Prostate gland (tissue), 2 donors: ENCODE measurements around the gene COL25A1. TPM values are rescaled to one million over a fixed set of nuclear protein-coding genes. Genes with fewer than 3 reads are reported as not detected.

Source experiments
- DNase-seq: peaks from one replicate; pipeline ENCODE4 v3.0.0-alpha.2; 2019; ENCODE audit warnings: low spot score
- H3K27ac ChIP-seq, 2 donors: fragments of 200-600 bp; sonication (generic); 2 replicates each; pipeline ENCODE4 v1.5.1; 2017 to 2019
- H3K27me3 ChIP-seq: fragments of 200-600 bp; sonication (generic); replicated peaks from 2 replicates; pipeline ENCODE4 v1.5.1; 2019; ENCODE audit not compliant: insufficient read depth
- H3K36me3 ChIP-seq, 2 donors: fragments of 200-600 bp; sonication (generic); 1 replicate in 1 of 2; 2 replicates in 1 of 2; pipeline versions ENCODE4 v1.5.1 to v1.8.1; 2017 to 2019
- H3K4me1 ChIP-seq: fragments of 200-600 bp; sonication (generic); replicated peaks from 2 replicates; pipeline ENCODE4 v1.5.1; 2019
- H3K4me3 ChIP-seq, 2 donors: fragments of 200-600 bp; sonication (generic); 2 replicates each; pipeline ENCODE4 v1.5.1; 2017 to 2019
- H3K9me3 ChIP-seq: fragments of 200-600 bp; sonication (generic); 2 replicates; pipeline ENCODE4 v1.5.1; 2017
- POLR2A ChIP-seq: fragments of 450-650 bp; IDR thresholded peaks from one replicate; pipeline ENCODE4 v1.6.1; 2016; ENCODE audit warnings: antibody characterized with exemption, mild to moderate bottlenecking
- POLR2AphosphoS5 ChIP-seq: sonication (generic); formaldehyde crosslinking; IDR thresholded peaks from one replicate; pipeline ENCODE4 v1.6.1; 2017; ENCODE audit warnings: antibody characterized with exemption
- WGBS: methylation state at CpG from one replicate; pipeline ENCODE4 v1.1.5; 2018; 5-methylcytosine and 5-hydroxymethylcytosine counted together
- intact Hi-C: fragments of 100-400 bp; cut with DNase I; formaldehyde crosslinking; loops from one replicate; pipeline ENCODE4 v1.14.2; 2022
- total RNA-seq, 2 donors: library from RNA; depleted of rRNA; stranded (reverse); fragments of >200 nt; gene quantifications; one replicate each; pipeline ENCODE4 v1.1.0, GENCODE V29; 2016
- TF ChIP-seq, protein P1 (sequence below), 4 experiments: fragments of 200-600 bp in 2 of 4; fragments of 450-650 bp in 2 of 4; sonication (generic) in 2 of 4; IDR thresholded peaks; 1 replicate in 3 of 4; 2 replicates in 1 of 4; pipeline ENCODE4 v1.5.1; 2016 to 2019; ENCODE audit warnings: antibody characterized with exemption in 4 of 4, mild to moderate bottlenecking in 2 of 4, moderate library complexity in 2 of 4

The COL25A1 gene
- total RNA-seq, 2 donors from 2014 or later: 0.73 to 2.8 TPM

GRCh38 chr4:109067508-109068235 lies 234.8 kb downstream of the COL25A1 start:
- Histone ChIP-seq H3K27me3 (no peaks in the 10 kb centered on the region), H3K4me3 (no peak overlapping the region), H3K36me3 (no peaks in the 10 kb centered on the region), H3K9me3 (no peaks in the 10 kb centered on the region), H3K27ac (no peak overlapping the region), H3K4me1 (no peaks in the 10 kb centered on the region)
- TF ChIP-seq POLR2A: no peak
- TF ChIP-seq POLR2AphosphoS5: no peak
- TF ChIP-seq, protein P1, sequence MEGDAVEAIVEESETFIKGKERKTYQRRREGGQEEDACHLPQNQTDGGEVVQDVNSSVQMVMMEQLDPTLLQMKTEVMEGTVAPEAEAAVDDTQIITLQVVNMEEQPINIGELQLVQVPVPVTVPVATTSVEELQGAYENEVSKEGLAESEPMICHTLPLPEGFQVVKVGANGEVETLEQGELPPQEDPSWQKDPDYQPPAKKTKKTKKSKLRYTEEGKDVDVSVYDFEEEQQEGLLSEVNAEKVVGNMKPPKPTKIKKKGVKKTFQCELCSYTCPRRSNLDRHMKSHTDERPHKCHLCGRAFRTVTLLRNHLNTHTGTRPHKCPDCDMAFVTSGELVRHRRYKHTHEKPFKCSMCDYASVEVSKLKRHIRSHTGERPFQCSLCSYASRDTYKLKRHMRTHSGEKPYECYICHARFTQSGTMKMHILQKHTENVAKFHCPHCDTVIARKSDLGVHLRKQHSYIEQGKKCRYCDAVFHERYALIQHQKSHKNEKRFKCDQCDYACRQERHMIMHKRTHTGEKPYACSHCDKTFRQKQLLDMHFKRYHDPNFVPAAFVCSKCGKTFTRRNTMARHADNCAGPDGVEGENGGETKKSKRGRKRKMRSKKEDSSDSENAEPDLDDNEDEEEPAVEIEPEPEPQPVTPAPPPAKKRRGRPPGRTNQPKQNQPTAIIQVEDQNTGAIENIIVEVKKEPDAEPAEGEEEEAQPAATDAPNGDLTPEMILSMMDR (IDR thresholded peaks at IDR 0.05): no peak
- intact Hi-C loops: no loop called here
- DNase-seq: no peak
- WGBS: 67% methylated on average over 4 of the region's 4 CpGs

DNA sequence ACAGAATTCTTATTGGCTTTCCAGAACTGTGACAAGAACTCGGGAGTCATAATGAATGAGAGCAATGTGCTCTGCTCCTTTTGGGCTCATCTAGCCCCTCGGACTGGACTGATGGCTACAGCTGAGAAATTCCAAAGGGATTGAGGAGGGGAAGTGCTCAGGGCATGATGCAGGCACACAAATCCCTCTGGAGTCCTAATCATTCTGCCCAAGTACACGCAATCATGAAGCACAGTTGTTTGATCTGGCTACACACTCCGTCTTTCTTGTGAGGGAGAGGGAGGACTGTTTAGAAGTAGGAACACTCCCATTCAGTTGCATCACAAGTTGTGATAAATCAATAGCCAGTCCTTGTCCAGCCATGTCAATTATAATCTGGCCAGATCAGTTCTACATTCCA lies 237.5 kb downstream of the COL25A1 start:
- WGBS: 73% methylated on average over 4 of the region's 4 CpGs

DNA sequence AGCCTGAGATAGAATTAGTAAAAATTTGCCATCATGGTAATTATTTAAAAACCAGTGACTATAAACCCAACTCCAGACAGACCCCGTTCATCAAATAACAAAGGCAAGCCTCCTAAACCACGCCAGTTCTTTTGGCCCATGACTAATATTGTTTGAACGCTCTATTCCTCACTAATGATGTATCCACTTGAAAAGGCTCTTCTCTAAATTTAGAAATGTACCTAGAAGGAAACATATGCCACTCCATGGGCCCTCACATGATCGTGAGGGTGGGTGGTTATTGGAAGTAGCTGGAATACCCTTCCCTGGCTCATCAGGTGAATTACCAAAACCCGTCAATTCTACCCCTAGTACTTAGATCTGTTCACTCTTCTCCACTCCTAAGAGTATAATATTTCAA lies 249.2 kb downstream of the COL25A1 start:
- TF ChIP-seq, protein P1 (IDR thresholded peaks at IDR 0.05): no peak
- TF ChIP-seq POLR2A (no peak), POLR2AphosphoS5 (no peak)
- WGBS: 73% methylated on average over 5 of the region's 5 CpGs
- intact Hi-C loops: no loop called here
- H3K9me3 ChIP-seq: no peaks in the 10 kb centered on the region
- no peaks in the 10 kb centered on the region for H3K36me3 ChIP-seq
- no peaks in the 10 kb centered on the region for H3K4me1 ChIP-seq
- H3K27me3 ChIP-seq: no peaks in the 10 kb centered on the region
- DNase-seq: no peak
- H3K27ac ChIP-seq: no peak overlapping the region
- H3K4me3 ChIP-seq: no peak overlapping the region

More for the DNA sequence above, 237.5 kb downstream of the COL25A1 start:
- no peak for DNase-seq
- Histone ChIP-seq H3K36me3 (no peaks in the 10 kb centered on the region), H3K4me3 (no peak overlapping the region), H3K4me1 (no peaks in the 10 kb centered on the region), H3K27ac (no peak overlapping the region), H3K27me3 (no peaks in the 10 kb centered on the region), H3K9me3 (no peaks in the 10 kb centered on the region)
- intact Hi-C loops: no loop called here
- no peak for TF ChIP-seq POLR2A
- no peak for TF ChIP-seq POLR2AphosphoS5
- TF ChIP-seq, protein P1 (IDR thresholded peaks at IDR 0.05): no peak

DNA sequence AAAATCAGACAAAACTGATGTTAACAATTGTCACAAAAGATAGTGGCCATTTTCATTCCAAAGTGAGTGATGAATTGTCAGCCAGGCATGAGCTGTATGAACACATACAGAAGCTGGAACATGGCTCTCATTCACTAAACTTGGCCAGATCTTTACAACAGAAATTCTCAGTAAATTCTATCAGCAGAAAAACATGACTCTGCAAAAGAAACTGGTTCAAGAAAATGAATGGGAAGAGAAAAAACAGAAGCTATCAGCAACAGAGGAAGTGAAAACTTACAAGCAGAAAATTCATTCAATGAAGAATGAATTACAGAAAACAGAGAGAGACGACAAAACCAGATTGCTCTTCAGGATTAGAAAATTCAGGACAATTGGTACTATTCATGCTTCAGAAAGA lies 249.6 kb downstream of the COL25A1 start:
- 76% methylated on average over 1 of the region's 1 CpG for WGBS
- intact Hi-C loops: no loop called here
- no peak overlapping the region for H3K4me3 ChIP-seq
- no peaks in the 10 kb centered on the region for H3K9me3 ChIP-seq
- no peaks in the 10 kb centered on the region for H3K4me1 ChIP-seq
- no peaks in the 10 kb centered on the region for H3K36me3 ChIP-seq
- no peak for DNase-seq
- H3K27ac ChIP-seq: no peak overlapping the region
- TF ChIP-seq POLR2A: no peak
- no peak for TF ChIP-seq POLR2AphosphoS5
- no peaks in the 10 kb centered on the region for H3K27me3 ChIP-seq

- intact Hi-C loops: no loop called here
- no peaks in the 10 kb centered on the region for H3K27me3 ChIP-seq
- 83% methylated on average over 2 of the region's 2 CpGs for WGBS
- TF ChIP-seq POLR2A: no peak
- TF ChIP-seq, protein P1 (IDR thresholded peaks at IDR 0.05): no peak
- TF ChIP-seq POLR2AphosphoS5: no peak
- no peaks in the 10 kb centered on the region for H3K4me1 ChIP-seq
- H3K27ac ChIP-seq: no peak overlapping the region
- no peak overlapping the region for H3K4me3 ChIP-seq
- DNase-seq: no peak
- H3K36me3 ChIP-seq: no peaks in the 10 kb centered on the region
- H3K9me3 ChIP-seq: no peaks in the 10 kb centered on the region
Measured at GRCh38 chr4:109051054-109051453, 251.4 kb downstream of the COL25A1 start.
